SK-N-SH treated with all-trans-retinoic acid at 6 μM for 48 hours (cell line): ENCODE measurements around the gene TSPAN1.

ENCODE experiments used
- ATAC-seq: fragments of 200-7000 bp; cut with Tn5 transposase; 3 replicates; pipeline ENCODE4 v1.9.1; 2020; ENCODE audit warnings: mild to moderate bottlenecking, moderate library complexity
- ARNTL ChIP-seq: fragments of 450-650 bp; formaldehyde crosslinking; IDR thresholded peaks from 2 replicates; pipeline ENCODE4 v1.5.0; 2020; ENCODE audit warnings: low read depth, mild to moderate bottlenecking, moderate library complexity, borderline replicate concordance
- BACH2 ChIP-seq: fragments of 250-450 bp; sonication (Bioruptor Pico); IDR thresholded peaks from 2 replicates; pipeline ENCODE4 v1.9.0; 2021; ENCODE audit warnings: mild to moderate bottlenecking, borderline replicate concordance
- CSDC2 ChIP-seq: fragments of 250-450 bp; sonication (Bioruptor Pico); IDR thresholded peaks from 2 replicates; pipeline ENCODE4 v1.5.0; 2020; ENCODE audit warnings: mild to moderate bottlenecking, moderate library complexity
- ESRRG ChIP-seq: fragments of 250-450 bp; sonication (Bioruptor Pico); IDR thresholded peaks from 2 replicates; pipeline ENCODE4 v1.6.1; 2021; ENCODE audit warnings: mild to moderate bottlenecking
- GLIS3 ChIP-seq: fragments of 250-450 bp; sonication (Bioruptor Pico); IDR thresholded peaks from 2 replicates; pipeline ENCODE4 v1.5.0; 2020; ENCODE audit warnings: mild to moderate bottlenecking, moderate library complexity
- ISL1 ChIP-seq: fragments of 250-450 bp; sonication (Bioruptor Pico); IDR thresholded peaks from 2 replicates; pipeline ENCODE4 v2.1.2; 2022; ENCODE audit warnings: mild to moderate bottlenecking, moderate library complexity
- OSR1 ChIP-seq: fragments of 250-450 bp; sonication (Bioruptor Pico); IDR thresholded peaks from 2 replicates; pipeline ENCODE4 v1.8.0; 2022; ENCODE audit warnings: moderate library complexity, mild to moderate bottlenecking, inconsistent platforms
- PPARA ChIP-seq: fragments of 250-450 bp; sonication (Bioruptor Pico); IDR thresholded peaks from 2 replicates; pipeline ENCODE4 v1.5.0; 2020; ENCODE audit warnings: mild to moderate bottlenecking, borderline replicate concordance
- RARB ChIP-seq: fragments of 250-450 bp; sonication (Bioruptor Pico); IDR thresholded peaks from 2 replicates; pipeline ENCODE4 v1.8.0; 2021; ENCODE audit warnings: mild to moderate bottlenecking, moderate library complexity
- TCF4 ChIP-seq: fragments of 250-450 bp; sonication (Bioruptor Pico); IDR thresholded peaks from 2 replicates; pipeline ENCODE4 v1.8.0; 2021; ENCODE audit warnings: mild to moderate bottlenecking, moderate library complexity, borderline replicate concordance
- ZC3H10 ChIP-seq: fragments of 250-450 bp; sonication (Bioruptor Pico); IDR thresholded peaks from 2 replicates; pipeline ENCODE4 v1.5.1; 2021; ENCODE audit warnings: mild to moderate bottlenecking, moderate library complexity
- ZFP3 ChIP-seq: fragments of 250-450 bp; sonication (Bioruptor Pico); IDR thresholded peaks from 2 replicates; pipeline ENCODE4 v1.5.0; 2020; ENCODE audit warnings: mild to moderate bottlenecking, moderate library complexity
- ZNF565 ChIP-seq: fragments of 450-650 bp; formaldehyde crosslinking; conservative IDR thresholded peaks from 2 replicates; pipeline ENCODE4 v1.5.0; 2020; ENCODE audit warnings: low read depth, mild to moderate bottlenecking, moderate library complexity
- ZNF70 ChIP-seq: fragments of 450-650 bp; formaldehyde crosslinking; IDR thresholded peaks from 2 replicates; pipeline ENCODE4 v1.5.0; 2020; ENCODE audit warnings: mild to moderate bottlenecking, moderate library complexity
- TF ChIP-seq, protein P1 (sequence below): fragments of 250-450 bp; sonication (Bioruptor Pico); IDR thresholded peaks from 2 replicates; pipeline ENCODE4 v1.8.0; 2020; ENCODE audit warnings: mild to moderate bottlenecking, moderate library complexity, borderline replicate concordance
- TF ChIP-seq, protein P2 (sequence below): fragments of 250-450 bp; sonication (Bioruptor Pico); IDR thresholded peaks from 2 replicates; pipeline ENCODE4 v1.5.0; 2020; ENCODE audit warnings: mild to moderate bottlenecking, moderate library complexity
- TF ChIP-seq, protein P3 (sequence below): fragments of 250-450 bp; sonication (Bioruptor Pico); IDR thresholded peaks from 2 replicates; pipeline ENCODE4 v1.5.1; 2021; ENCODE audit warnings: mild to moderate bottlenecking, moderate library complexity
- TF ChIP-seq, protein P4 (sequence below): fragments of 250-450 bp; sonication (Bioruptor Pico); IDR thresholded peaks from 2 replicates; pipeline ENCODE4 v1.8.0; 2021; ENCODE audit warnings: low read depth, mild to moderate bottlenecking, moderate library complexity, borderline replicate concordance
- TF ChIP-seq, protein P5 (sequence below): fragments of 250-450 bp; sonication (Bioruptor Pico); IDR thresholded peaks from 2 replicates; pipeline ENCODE4 v1.5.1; 2020; ENCODE audit warnings: low read depth, mild to moderate bottlenecking, moderate library complexity

The TSPAN1 gene

DNA sequence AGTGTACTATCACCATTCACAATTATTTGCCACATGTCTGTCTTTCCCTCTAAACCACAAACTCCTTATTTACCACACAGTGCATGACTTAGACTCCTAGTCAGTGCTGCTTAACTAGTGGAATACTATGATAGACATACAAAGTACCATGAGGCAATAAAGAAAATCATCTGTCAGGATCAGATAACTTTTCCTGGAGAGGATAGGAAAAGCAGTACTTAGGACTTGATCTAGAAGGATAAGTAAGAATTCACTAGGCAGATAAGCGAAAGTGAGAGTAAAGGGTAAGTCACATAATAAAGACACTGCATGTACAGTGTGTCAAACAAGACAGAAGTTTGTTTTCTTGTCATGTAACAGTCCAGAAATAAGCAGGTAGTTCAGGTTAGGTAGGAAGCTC, 21.2 kb upstream of the TSPAN1 start:
- ATAC-seq, result no peak
- TF ChIP-seq PPARA (no peak), GLIS3 (no peak), ZC3H10 (CRISPR knock-in tag) (no peak), BACH2 (CRISPR knock-in tag) (no peak), CSDC2 (CRISPR knock-in tag) (no peak), ZNF70 (CRISPR knock-in tag) (no peak), RARB (CRISPR knock-in tag) (no peak), TCF4 (CRISPR knock-in tag) (no peak)
- TF ChIP-seq, protein P1, sequence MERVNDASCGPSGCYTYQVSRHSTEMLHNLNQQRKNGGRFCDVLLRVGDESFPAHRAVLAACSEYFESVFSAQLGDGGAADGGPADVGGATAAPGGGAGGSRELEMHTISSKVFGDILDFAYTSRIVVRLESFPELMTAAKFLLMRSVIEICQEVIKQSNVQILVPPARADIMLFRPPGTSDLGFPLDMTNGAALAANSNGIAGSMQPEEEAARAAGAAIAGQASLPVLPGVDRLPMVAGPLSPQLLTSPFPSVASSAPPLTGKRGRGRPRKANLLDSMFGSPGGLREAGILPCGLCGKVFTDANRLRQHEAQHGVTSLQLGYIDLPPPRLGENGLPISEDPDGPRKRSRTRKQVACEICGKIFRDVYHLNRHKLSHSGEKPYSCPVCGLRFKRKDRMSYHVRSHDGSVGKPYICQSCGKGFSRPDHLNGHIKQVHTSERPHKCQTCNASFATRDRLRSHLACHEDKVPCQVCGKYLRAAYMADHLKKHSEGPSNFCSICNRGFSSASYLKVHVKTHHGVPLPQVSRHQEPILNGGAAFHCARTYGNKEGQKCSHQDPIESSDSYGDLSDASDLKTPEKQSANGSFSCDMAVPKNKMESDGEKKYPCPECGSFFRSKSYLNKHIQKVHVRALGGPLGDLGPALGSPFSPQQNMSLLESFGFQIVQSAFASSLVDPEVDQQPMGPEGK (CRISPR knock-in tag), result no peak
- TF ChIP-seq, protein P2, sequence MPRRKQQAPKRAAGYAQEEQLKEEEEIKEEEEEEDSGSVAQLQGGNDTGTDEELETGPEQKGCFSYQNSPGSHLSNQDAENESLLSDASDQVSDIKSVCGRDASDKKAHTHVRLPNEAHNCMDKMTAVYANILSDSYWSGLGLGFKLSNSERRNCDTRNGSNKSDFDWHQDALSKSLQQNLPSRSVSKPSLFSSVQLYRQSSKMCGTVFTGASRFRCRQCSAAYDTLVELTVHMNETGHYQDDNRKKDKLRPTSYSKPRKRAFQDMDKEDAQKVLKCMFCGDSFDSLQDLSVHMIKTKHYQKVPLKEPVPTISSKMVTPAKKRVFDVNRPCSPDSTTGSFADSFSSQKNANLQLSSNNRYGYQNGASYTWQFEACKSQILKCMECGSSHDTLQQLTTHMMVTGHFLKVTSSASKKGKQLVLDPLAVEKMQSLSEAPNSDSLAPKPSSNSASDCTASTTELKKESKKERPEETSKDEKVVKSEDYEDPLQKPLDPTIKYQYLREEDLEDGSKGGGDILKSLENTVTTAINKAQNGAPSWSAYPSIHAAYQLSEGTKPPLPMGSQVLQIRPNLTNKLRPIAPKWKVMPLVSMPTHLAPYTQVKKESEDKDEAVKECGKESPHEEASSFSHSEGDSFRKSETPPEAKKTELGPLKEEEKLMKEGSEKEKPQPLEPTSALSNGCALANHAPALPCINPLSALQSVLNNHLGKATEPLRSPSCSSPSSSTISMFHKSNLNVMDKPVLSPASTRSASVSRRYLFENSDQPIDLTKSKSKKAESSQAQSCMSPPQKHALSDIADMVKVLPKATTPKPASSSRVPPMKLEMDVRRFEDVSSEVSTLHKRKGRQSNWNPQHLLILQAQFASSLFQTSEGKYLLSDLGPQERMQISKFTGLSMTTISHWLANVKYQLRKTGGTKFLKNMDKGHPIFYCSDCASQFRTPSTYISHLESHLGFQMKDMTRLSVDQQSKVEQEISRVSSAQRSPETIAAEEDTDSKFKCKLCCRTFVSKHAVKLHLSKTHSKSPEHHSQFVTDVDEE (CRISPR knock-in tag), result no peak
- TF ChIP-seq, protein P3, sequence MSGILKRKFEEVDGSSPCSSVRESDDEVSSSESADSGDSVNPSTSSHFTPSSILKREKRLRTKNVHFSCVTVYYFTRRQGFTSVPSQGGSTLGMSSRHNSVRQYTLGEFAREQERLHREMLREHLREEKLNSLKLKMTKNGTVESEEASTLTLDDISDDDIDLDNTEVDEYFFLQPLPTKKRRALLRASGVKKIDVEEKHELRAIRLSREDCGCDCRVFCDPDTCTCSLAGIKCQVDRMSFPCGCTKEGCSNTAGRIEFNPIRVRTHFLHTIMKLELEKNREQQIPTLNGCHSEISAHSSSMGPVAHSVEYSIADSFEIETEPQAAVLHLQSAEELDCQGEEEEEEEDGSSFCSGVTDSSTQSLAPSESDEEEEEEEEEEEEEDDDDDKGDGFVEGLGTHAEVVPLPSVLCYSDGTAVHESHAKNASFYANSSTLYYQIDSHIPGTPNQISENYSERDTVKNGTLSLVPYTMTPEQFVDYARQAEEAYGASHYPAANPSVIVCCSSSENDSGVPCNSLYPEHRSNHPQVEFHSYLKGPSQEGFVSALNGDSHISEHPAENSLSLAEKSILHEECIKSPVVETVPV (CRISPR knock-in tag), result no peak

DNA sequence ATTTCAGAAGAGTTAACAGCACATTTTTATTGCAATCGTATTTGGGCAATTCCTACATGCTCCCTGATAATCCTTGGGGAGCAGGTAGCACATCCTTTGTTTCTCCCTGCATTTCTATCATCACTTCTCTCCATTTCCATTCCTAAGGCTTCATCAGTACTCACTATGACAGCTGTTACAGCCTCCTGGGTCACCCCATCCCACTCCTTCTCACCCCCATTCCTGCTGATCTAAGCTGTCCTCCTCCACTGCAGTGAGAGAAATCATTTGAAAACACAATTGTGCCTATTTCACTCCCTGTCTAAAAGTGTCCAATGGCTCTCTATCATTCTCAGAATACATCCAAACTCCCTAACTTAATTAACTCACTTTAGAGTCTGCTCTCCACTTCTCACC, 17.0 kb upstream of the TSPAN1 start:
- no peak for ATAC-seq
- TF ChIP-seq RARB (CRISPR knock-in tag) (no peak), ZC3H10 (CRISPR knock-in tag) (no peak), OSR1 (CRISPR knock-in tag) (no peak), ZNF565 (CRISPR knock-in tag) (no peak), ZFP3 (CRISPR knock-in tag) (no peak), ESRRG (no peak), PPARA (no peak), ARNTL (CRISPR knock-in tag) (no peak)
- TF ChIP-seq, protein P4, sequence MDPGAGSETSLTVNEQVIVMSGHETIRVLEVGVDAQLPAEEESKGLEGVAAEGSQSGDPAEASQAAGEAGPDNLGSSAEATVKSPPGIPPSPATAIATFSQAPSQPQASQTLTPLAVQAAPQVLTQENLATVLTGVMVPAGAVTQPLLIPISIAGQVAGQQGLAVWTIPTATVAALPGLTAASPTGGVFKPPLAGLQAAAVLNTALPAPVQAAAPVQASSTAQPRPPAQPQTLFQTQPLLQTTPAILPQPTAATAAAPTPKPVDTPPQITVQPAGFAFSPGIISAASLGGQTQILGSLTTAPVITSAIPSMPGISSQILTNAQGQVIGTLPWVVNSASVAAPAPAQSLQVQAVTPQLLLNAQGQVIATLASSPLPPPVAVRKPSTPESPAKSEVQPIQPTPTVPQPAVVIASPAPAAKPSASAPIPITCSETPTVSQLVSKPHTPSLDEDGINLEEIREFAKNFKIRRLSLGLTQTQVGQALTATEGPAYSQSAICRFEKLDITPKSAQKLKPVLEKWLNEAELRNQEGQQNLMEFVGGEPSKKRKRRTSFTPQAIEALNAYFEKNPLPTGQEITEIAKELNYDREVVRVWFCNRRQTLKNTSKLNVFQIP (CRISPR knock-in tag), result no peak

DNA sequence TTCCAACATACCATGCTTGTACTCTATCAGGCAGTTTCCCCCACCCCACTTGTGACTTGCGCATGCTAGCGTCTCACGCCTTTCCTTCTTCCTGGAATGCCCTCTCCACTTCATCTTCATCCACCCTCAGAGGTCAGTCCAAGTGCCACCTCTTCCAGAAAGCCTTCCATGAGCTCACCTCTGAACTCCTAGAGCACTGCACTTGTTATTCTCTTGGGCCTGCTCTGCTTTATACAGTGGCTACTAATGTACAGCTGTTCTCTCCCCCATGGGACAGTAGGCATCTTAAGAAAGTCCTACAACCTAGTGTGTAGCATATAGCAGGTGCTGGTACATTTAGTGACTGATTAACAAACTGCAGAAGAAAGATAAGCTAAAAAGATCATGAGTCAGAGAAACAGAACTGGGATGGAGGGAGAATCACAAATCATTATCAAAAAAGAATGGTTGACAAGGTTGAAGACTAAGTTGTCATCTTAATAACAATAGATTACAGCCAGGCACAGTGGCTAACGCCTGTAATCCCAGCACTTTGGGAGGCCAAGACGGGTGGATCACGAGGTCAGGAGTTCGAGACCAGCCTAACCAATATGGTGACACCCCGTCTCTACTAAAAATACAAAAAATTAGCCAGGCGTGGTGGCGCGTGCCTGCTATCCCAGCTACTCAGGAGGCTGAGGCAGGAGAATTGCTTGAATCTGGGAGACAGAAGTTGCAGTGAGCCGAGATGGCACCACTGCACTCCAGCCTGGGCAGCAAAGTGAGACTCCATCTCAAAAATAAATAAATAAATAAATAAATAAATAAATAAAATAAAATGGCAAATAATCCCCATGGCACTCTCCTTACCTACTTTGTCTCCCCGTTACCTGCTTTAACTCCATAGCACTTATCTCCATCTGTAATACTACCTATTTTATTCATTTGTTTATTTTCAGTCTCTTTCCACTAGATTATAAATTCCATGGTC, 16.3 kb upstream of the TSPAN1 start:
- ATAC-seq, result no peak
- TF ChIP-seq, protein P5, sequence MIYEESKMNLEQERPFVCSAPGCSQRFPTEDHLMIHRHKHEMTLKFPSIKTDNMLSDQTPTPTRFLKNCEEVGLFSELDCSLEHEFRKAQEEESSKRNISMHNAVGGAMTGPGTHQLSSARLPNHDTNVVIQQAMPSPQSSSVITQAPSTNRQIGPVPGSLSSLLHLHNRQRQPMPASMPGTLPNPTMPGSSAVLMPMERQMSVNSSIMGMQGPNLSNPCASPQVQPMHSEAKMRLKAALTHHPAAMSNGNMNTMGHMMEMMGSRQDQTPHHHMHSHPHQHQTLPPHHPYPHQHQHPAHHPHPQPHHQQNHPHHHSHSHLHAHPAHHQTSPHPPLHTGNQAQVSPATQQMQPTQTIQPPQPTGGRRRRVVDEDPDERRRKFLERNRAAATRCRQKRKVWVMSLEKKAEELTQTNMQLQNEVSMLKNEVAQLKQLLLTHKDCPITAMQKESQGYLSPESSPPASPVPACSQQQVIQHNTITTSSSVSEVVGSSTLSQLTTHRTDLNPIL (CRISPR knock-in tag), result no peak
- TF ChIP-seq RARB (CRISPR knock-in tag) (no peak), OSR1 (CRISPR knock-in tag) (no peak), ZNF565 (CRISPR knock-in tag) (no peak), ISL1 (CRISPR knock-in tag) (no peak), CSDC2 (CRISPR knock-in tag) (no peak), BACH2 (CRISPR knock-in tag) (no peak), TCF4 (CRISPR knock-in tag) (no peak), ESRRG (no peak), ZFP3 (CRISPR knock-in tag) (no peak), ARNTL (CRISPR knock-in tag) (no peak), ZC3H10 (CRISPR knock-in tag) (no peak)
- TF ChIP-seq, protein P2 (CRISPR knock-in tag), result no peak
